Measurements from ENCODE around the gene ZNF566. TPM values are rescaled to one million over a fixed set of nuclear protein-coding genes. Genes with fewer than 3 reads are reported as not detected.
"Not testable (repeated sequence)": the region's sequence is repeated elsewhere in the genome, so short reads cannot be mapped to it uniquely, and the experiment has no call there.

The ZNF566 gene
- 6.6 and 13.6 TPM in 2 replicates for total RNA-seq (2014; rRNA removed; shearing (Covaris generic))

DNA sequence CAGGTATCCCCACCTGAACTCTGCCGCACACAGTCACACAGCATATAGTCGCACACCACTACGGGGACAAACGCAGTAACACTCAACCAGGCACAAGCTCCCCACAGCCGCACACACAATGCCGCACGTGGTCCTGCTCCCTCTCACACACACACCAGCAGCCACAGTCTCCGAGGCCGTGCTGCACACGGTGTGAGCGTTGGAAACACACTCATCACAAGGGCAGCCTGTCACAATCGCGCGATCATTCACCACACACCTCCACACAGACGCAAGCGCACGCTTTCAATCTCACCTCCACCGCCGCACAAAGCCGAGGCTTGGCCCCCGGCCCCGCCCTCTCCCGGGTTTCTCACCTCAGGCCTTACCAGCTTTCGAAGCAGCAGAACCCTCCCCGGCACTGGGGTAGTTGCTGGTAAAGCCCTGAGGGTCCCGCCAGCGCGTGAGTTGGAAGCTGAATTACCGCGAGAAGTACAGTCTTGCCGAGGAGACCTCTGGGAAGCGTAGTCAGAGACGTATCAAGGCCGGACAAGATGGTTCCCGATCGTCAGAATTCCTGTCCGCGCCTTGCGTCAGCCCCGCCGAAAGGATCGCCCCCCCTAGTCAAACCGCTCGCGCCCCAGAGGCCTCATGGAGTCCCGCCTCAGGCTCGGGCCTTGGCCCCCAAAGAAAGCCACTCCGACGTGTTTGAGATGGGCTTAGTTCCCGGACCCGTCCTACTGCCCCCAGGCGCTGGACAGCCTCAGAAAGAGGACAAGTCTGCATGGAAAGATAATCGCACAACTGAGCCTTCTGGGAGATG is at the start of gene ZNF566:
Gene ZNF566, minus strand, starts transcription at position 444 of the 802 bp plus-strand sequence. CDS start 13,004 bp downstream, outside the sequence.
- peak; percentile 97 for DNase-seq
- no peaks in the 10 kb centered on the region for H3K27me3 ChIP-seq (ENCODE audit: control insufficient read depth, insufficient read depth, low read length)
- peak within 1 kb of the TSS; percentile 78 for H3K4me3 ChIP-seq (ENCODE audit: insufficient read depth, low read depth, low read length)
- H3K36me3 ChIP-seq (replicated peaks; ENCODE audit: control insufficient read depth, insufficient read depth, low read length): no peaks in the 10 kb centered on the region

DNA sequence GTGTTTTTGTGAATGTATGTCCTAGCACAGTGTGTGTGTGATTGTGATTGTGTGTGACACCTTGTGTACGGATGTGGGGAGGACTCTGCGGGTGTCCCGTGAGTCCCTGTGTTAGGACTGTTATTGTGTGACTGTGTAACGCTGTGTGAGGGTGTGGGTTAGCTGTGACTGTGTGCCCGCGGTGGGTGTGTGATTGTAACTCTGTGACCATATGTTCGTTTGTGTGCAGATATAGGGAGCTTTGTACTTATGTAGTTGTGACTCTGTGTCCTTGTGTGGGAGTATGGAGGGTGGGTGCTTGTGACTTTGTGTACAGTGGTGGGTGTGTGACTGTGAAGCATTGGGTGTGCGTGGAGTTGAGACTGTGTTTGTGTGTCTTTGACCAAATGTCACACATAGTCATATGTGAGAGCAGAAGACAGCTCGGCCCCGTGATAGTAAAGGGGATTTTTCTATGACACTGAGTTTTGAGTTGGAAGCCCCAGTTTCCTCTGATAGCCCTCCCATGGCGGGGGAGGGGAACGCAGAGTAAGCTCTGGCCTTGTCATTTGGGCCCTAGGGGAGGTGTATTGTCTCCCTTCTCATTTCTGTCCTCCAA is 39.7 kb upstream of the ZNF566 start:
- peak; percentile 55 for DNase-seq
- Histone ChIP-seq H3K27me3 (ENCODE audit: control insufficient read depth, insufficient read depth, low read length) (no peaks in the 10 kb centered on the region), H3K36me3 (replicated peaks; ENCODE audit: control insufficient read depth, insufficient read depth, low read length) (peaks cover 2% of the 10 kb centered on the region), H3K4me3 (ENCODE audit: insufficient read depth, low read depth, low read length) (peak overlapping the region; percentile 76)

DNA sequence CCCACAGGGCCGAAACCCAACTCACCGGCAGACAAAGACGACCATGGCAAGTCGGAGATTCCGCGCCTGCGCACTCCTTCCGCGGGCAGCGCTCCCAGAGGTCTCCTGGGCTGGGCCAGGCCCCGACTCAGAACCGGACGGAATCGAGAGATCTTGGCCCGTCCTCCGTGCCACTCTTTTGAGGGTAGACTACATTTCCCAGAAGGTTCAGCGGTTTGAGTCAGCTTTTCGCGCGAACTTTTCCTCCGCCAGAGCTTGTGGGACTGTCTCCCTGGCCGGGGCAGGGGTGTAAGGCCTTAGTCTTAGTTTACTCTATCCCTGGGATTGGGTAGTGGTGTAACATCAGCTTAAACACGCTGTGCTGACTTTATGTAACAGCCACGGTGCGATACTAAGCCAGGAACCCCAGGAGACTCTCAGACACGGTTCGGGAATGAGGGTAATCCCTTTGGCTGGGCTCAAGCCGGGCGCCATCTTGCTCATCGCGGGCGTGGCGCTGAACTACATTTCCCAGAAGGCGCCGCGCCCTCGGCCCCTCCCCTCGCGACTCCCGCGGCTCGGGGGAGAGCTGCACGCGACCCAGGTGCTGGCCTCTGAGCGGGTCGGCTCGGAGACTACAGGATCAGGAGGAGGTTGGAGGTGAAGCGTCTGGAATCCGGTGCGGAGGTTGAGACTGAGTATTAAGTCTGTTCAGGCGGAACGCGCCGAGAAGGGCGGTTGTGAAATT is 39.0 kb upstream of the ZNF566 start, which contains the start of gene ZNF260:
Gene ZNF260, minus strand, starts transcription at position 78 of the 727 bp plus-strand sequence. CDS start 13,033 bp downstream, outside the sequence.
- Histone ChIP-seq H3K36me3 (replicated peaks; ENCODE audit: control insufficient read depth, insufficient read depth, low read length) (peaks cover 2% of the 10 kb centered on the region), H3K4me3 (ENCODE audit: insufficient read depth, low read depth, low read length) (peak within 1 kb of the TSS; percentile 76), H3K27me3 (ENCODE audit: control insufficient read depth, insufficient read depth, low read length) (no peaks in the 10 kb centered on the region)
- DNase-seq: peak; percentile 95

DNA sequence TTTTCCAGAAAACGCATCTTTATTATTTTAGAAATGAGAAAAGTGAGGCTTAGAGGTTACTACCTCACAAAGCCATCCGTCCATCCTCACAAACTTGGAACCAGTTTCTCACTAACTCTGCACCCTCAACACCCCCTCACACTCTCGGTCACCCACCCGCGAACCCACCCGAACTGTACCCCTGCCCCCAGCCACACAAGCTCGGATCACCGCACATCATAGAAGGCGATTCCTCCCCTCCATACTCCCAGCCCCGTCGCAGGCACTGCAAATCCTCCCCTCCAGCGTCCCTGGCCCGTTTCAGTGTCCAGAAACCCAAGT is 38.5 kb upstream of the ZNF566 start:
- Histone ChIP-seq H3K27me3 (ENCODE audit: control insufficient read depth, insufficient read depth, low read length) (no peaks in the 10 kb centered on the region), H3K4me3 (ENCODE audit: insufficient read depth, low read depth, low read length) (peak overlapping the region; percentile 76), H3K36me3 (replicated peaks; ENCODE audit: control insufficient read depth, insufficient read depth, low read length) (peaks cover 6% of the 10 kb centered on the region)
- no peak for DNase-seq

DNA sequence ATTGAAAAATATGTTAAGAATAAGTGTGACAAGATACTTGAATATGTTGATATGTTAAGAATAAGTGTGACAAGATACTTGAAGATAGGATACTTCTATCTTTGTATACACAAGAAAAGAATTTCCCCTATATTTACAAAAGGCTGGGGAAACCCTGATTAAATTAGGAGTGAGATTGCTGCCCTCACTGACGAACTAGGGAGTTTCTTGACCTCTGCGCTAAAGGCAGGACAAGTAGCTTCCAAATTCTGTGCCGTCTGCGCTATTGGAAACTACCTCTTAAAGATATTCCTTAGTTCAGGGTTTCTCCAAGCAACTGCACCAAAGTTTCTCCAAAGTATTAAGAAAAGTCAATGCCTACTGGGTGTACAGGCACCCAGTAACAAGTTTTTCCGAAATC is 38.0 kb upstream of the ZNF566 start:
- Histone ChIP-seq H3K36me3 (replicated peaks; ENCODE audit: control insufficient read depth, insufficient read depth, low read length) (peaks cover 9% of the 10 kb centered on the region), H3K27me3 (ENCODE audit: control insufficient read depth, insufficient read depth, low read length) (no peaks in the 10 kb centered on the region), H3K4me3 (ENCODE audit: insufficient read depth, low read depth, low read length) (peak overlapping the region; percentile 76)
- DNase-seq: no peak

DNA sequence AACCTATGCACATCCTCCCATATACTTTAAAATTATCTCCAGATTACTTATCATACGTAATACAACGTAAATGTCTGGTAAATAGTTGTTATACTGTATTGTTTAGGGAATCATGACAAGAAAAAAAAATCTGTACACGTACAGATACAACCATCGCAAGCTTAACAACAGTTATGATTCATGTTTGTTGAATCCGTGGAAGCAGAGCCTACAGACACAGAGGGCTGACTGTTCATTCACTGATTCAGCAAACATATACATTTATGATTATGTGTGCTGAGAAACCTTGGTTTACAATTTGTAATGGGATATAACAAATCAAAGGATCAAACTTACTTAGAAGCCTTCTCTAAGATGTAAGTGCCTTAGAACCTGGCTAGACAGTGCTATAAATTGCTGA is 37.2 kb upstream of the ZNF566 start:
- no peak overlapping the region; the same call in 1 of the 2 replicates for H3K4me3 ChIP-seq (ENCODE audit: insufficient read depth, low read depth, low read length)
- no peak for DNase-seq
- no peaks in the 10 kb centered on the region for H3K27me3 ChIP-seq (ENCODE audit: control insufficient read depth, insufficient read depth, low read length)
- peaks cover 9% of the 10 kb centered on the region for H3K36me3 ChIP-seq (replicated peaks; ENCODE audit: control insufficient read depth, insufficient read depth, low read length)

DNA sequence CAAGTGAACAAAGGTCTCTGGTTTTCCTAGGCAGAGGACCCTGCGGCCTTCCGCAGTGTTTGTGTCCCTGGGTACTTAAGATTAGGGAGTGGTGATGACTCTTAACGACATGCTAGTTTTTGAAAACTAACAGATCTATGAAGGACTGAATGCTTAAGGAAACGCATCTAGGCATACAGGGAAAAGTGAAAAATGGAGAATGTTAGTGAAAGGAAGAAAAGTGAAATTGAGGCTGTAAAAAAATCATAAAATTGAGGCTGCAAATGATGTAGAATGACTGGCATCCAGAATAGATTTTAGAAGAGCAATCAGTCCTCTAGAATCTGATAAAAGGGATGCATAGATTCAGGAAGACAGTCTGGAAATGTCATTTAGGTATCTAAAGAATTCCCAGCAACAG is 35.3 kb upstream of the ZNF566 start:
- peaks cover 9% of the 10 kb centered on the region for H3K36me3 ChIP-seq (replicated peaks; ENCODE audit: control insufficient read depth, insufficient read depth, low read length)

DNA sequence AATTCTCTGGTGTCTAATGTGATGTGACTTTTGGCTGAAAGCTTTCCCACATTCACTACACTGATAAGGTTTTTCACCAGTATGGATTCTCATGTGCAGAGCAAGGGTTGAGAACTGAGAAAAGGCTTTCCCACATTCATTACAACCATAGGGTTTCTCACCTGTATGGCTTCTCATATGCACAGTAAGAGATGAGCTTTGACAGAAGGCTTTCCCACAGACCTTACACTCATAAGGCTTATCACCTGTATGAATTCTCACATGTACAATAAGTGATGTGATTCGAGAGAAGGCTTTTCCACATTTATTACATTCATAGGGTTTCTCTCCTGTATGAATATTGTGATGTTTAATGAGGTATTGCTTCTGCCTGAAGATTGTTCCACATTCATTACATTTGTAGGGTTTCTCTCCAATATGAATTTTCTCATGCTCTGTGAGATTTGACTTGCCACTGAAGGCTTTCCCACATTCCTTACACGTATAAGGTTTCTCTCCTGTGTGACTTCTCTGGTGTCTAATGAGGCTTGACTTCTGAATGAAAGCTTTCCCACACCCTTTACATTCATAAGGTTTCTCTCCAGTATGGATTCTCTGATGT is 24.8 kb upstream of the ZNF566 start:
- Histone ChIP-seq H3K36me3 (replicated peaks; ENCODE audit: control insufficient read depth, insufficient read depth, low read length) (peaks cover 32% of the 10 kb centered on the region), H3K4me3 (ENCODE audit: insufficient read depth, low read depth, low read length) (no peak overlapping the region), H3K27me3 (ENCODE audit: control insufficient read depth, insufficient read depth, low read length) (no peaks in the 10 kb centered on the region)
- DNase-seq: no peak

More for the DNA sequence above, 35.3 kb upstream of the ZNF566 start:
- no peak for DNase-seq
- Histone ChIP-seq H3K27me3 (ENCODE audit: control insufficient read depth, insufficient read depth, low read length) (no peaks in the 10 kb centered on the region), H3K4me3 (ENCODE audit: insufficient read depth, low read depth, low read length) (no peak overlapping the region)

DNA sequence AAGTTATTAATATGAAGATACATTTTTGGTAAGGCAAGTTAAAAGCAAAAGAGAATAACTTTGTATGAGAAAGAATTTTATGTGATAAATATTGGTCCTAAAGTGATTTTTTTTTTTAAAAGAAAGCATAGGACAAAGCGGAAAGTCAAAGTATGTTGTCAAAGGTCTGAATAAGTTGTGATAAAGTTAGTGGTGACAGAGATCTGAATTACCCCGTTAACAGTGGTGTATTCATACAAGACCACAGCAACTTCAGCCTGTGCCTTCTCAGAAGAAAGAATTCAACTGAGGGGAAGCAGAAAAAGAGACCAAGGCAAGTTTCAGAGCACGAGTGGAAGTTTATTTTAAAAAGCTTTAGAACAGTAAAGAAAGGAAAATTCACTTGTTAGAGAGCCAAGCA is 19.0 kb upstream of the ZNF566 start:
- no peak for DNase-seq
- Histone ChIP-seq H3K27me3 (ENCODE audit: control insufficient read depth, insufficient read depth, low read length) (no peaks in the 10 kb centered on the region), H3K4me3 (ENCODE audit: insufficient read depth, low read depth, low read length) (no peak overlapping the region), H3K36me3 (replicated peaks; ENCODE audit: control insufficient read depth, insufficient read depth, low read length) (no peaks in the 10 kb centered on the region)

DNA sequence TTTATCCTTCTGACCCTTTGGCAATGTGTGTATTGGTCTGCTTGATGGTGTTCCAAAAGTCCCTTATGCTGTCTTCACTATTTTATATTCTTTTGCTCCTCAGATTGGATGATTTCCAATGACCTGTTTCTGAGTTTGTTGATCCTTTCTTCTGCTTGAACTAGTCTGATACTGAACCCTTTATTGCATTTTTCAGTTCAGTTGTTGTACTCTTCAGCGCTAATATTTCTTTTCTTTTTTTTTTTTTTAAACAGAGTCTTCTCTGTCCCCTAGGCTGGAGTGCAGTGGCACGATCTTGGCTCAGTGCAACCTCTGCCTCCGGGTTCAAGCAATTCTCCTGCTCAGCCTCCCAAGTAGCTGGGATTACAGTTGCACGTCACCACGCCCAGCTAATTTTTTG is 12.6 kb upstream of the ZNF566 start:
- Histone ChIP-seq H3K36me3 (replicated peaks; ENCODE audit: control insufficient read depth, insufficient read depth, low read length) (no peaks in the 10 kb centered on the region), H3K27me3 (ENCODE audit: control insufficient read depth, insufficient read depth, low read length) (no peaks in the 10 kb centered on the region), H3K4me3 (ENCODE audit: insufficient read depth, low read depth, low read length) (no peak overlapping the region)
- DNase-seq: no peak

DNA sequence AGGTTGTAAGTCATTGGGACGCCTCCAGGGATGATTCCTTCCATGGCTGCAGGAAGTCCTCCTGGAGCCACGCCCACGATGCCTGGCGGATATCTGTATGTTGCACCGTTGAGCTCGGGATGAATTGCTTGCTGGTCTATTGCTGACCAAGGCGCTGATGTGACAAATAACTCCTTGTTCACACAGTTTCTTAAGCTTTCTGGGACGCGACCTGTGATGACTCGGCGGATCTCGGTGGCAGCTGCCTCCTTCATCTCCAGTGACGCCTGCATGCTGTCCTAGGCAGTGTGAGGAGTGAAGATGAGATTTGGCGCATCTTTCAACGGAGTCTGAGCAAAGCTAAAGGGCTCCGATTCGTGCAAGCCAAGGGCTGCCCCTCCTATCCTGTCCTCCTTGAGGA is 7.6 kb upstream of the ZNF566 start:
- DNase-seq: no peak
- Histone ChIP-seq H3K4me3 (ENCODE audit: insufficient read depth, low read depth, low read length) (no peak overlapping the region), H3K27me3 (ENCODE audit: control insufficient read depth, insufficient read depth, low read length) (no peaks in the 10 kb centered on the region), H3K36me3 (replicated peaks; ENCODE audit: control insufficient read depth, insufficient read depth, low read length) (no peaks in the 10 kb centered on the region)

DNA sequence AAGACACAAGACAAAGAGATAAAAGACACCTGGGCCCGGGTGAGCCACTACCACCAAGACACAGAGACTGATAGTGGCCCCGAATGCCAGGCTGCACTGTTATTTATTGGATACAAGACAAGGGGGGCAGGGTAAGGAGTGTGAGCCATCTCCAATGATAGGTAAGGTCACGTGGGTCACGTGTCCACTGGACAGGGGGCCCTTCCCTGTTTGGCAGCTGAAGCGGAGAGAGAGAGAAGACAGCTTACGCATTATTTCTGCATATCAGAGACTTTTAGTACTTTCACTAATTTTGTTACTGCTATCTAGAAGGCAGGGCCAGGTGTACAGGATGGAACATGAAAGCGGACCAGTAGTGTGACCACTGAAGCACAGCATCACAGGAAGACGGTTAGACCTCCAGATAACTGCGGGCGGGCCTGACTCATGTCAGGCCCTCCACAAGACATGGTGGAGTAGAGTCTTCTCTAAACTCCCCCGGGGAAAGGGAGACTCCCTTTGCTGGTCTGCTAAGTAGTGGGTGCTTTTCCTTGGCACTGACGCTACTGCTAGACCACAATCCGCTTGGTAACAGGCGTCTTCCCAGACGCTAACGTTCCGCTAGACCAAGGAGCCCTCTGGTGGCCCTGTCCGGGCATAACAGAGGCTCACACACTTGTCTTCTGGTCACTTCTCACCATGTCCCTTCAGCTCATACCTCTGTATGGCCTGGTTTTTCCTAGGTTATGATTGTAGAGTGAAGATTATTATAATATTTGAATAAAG is 3.5 kb upstream of the ZNF566 start:
- H3K4me3 ChIP-seq (ENCODE audit: insufficient read depth, low read depth, low read length); H3K27me3 ChIP-seq (ENCODE audit: control insufficient read depth, insufficient read depth, low read length); H3K36me3 ChIP-seq (replicated peaks; ENCODE audit: control insufficient read depth, insufficient read depth, low read length): not testable (repeated sequence)
- peak; percentile 67 for DNase-seq

DNA sequence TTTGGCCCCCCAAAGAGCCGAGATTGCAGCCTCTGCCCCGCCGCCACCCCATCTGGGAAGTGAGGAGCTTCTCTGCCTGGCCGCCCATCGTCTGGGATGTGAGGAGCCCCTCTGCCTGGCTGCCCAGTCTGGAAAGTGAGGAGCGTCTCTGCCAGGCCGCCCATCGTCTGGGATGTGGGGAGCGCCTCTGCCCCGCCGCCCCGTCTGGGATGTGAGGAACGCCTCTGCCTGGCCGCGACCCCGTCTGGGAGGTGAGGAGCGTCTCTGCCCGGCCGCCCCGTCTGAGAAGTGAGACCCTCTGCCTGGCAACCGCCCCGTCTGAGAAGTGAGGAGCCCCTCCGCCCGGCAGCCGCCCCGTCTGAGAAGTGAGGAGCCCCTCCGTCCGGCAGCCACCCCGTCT is 1.5 kb upstream of the ZNF566 start:
- not testable (repeated sequence) for DNase-seq; H3K4me3 ChIP-seq (ENCODE audit: insufficient read depth, low read depth, low read length); H3K27me3 ChIP-seq (ENCODE audit: control insufficient read depth, insufficient read depth, low read length); H3K36me3 ChIP-seq (replicated peaks; ENCODE audit: control insufficient read depth, insufficient read depth, low read length)

DNA sequence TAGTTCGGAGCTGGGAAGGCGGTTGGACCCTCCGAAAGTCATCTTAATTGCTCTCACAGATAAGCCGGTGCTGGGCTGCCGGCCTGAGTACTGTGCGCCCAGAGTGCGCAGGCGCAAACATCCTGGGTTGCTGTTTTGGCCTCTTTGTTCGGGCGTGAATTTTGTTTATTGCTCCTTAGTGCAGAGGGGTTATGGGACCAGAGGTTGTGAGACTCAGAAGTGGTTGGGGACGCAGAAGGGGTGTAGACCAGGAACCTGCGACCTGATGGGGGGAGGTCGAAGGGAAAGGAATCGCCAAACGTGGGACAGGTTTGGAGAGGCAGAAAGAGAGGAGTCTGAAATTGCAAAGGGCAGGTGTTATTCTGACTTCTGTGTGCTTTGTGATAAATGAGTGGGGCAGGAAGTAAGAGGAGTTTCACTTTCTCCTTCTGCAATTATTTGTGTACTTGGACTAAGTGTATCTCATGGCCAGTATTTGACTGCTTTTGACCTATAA is 607 bp upstream of the ZNF566 start:
- H3K27me3 ChIP-seq (ENCODE audit: control insufficient read depth, insufficient read depth, low read length): no peaks in the 10 kb centered on the region
- peak overlapping the region; percentile 78 for H3K4me3 ChIP-seq (ENCODE audit: insufficient read depth, low read depth, low read length)
- peak; percentile 92 for DNase-seq
- no peaks in the 10 kb centered on the region for H3K36me3 ChIP-seq (replicated peaks; ENCODE audit: control insufficient read depth, insufficient read depth, low read length)
